KMS-11 (cell line): ENCODE measurements around the gene HGF.
"Not testable (repeated sequence)": the region's sequence is repeated elsewhere in the genome, so short reads cannot be mapped to it uniquely, and the experiment has no call there.

Source experiments
- H2AFZ ChIP-seq: fragments of 200-600 bp; sonication (generic); 2 replicates; pipeline ENCODE4 v1.6.1; 2016; ENCODE audit warnings: antibody characterized with exemption, mixed run types, low read depth
- H3K27ac ChIP-seq: fragments of 200-600 bp; sonication (generic); 2 replicates; pipeline ENCODE4 v1.6.1; 2016; ENCODE audit warnings: mild to moderate bottlenecking, mixed run types
- H3K27me3 ChIP-seq: fragments of 200-600 bp; sonication (generic); 2 replicates; pipeline ENCODE4 v1.6.1; 2017; ENCODE audit warnings: mild to moderate bottlenecking, low read depth, mixed run types, moderate library complexity; ENCODE audit not compliant: insufficient read depth
- H3K36me3 ChIP-seq: fragments of 200-600 bp; sonication (generic); 2 replicates; pipeline ENCODE4 v1.6.1; 2017; ENCODE audit warnings: mild to moderate bottlenecking, mixed run types; ENCODE audit not compliant: insufficient read depth
- H3K4me1 ChIP-seq: fragments of 200-600 bp; sonication (generic); 2 replicates; pipeline ENCODE4 v1.6.1; 2016; ENCODE audit warnings: mild to moderate bottlenecking, low read depth, mixed run types; ENCODE audit not compliant: poor library complexity, severe bottlenecking
- H3K4me2 ChIP-seq: fragments of 200-600 bp; sonication (generic); 2 replicates; pipeline ENCODE4 v1.7.0; 2016; ENCODE audit warnings: mild to moderate bottlenecking, mixed run types
- H3K4me3 ChIP-seq: fragments of 200-600 bp; sonication (generic); IDR thresholded peaks from 2 replicates; pipeline ENCODE4 v1.6.1; 2017; ENCODE audit warnings: low read depth, low read length, mixed read lengths; ENCODE audit not compliant: insufficient read depth
- H3K79me2 ChIP-seq: fragments of 200-600 bp; sonication (generic); 2 replicates; pipeline ENCODE4 v1.6.1; 2016; ENCODE audit warnings: low read depth, mixed run types; ENCODE audit not compliant: insufficient read depth
- H3K9ac ChIP-seq: fragments of 200-600 bp; sonication (generic); 2 replicates; pipeline ENCODE4 v1.6.1; 2016; ENCODE audit warnings: mild to moderate bottlenecking, mixed run types
- H4K20me1 ChIP-seq: fragments of 200-600 bp; sonication (generic); 2 replicates; pipeline ENCODE4 v1.6.1; 2016; ENCODE audit warnings: mild to moderate bottlenecking, mixed run types; ENCODE audit not compliant: insufficient read depth
- CTCF ChIP-seq: fragments of 200-600 bp; sonication (generic); conservative IDR thresholded peaks from 2 replicates; pipeline ENCODE4 v1.6.1; 2017; ENCODE audit warnings: low read depth, mild to moderate bottlenecking, antibody characterized with exemption, low read length, moderate library complexity, mixed read lengths

The HGF gene

DNA sequence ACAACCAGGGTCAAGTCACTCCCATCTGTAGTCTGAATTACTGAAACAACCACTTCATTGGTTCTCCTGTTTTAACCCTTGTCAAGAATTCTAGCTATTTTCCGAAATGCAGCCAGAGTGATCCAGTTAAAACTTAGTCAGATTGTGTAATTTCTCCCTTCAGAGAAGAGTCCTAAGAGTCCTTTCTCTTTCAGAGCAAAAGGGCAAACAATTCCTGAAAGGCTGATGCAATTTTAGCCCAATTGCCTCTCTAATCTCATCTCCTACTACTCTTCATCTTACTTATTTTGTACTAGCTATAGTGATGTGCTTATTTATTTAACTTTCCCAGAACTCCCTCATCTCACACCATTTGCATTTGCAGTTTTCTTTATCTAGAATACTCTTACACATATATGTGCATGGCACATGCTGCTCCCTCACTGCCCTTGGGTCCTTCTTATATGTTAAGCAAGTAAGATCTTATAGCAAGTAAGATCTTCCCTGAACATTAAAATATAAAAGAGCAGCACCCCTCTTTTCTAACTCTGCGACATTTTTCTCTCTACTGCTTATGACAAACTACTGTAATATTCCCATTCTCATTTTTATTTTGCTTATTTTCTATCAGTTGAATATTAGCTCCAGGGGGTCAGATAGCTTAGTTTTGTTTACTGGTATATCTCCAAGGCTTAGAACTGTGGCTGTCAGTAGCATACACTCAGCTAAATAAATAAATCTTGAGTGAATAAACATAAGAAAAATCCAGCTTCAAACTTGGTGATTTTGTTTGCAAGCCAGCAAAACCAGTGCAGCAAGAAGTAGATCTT is 44.6 kb downstream of the HGF start:
- no peak overlapping the region for H2AFZ ChIP-seq
- no peak overlapping the region for H3K9ac ChIP-seq
- no peaks in the 10 kb centered on the region for H3K27me3 ChIP-seq
- H3K27ac ChIP-seq = no peak overlapping the region
- H3K4me2 ChIP-seq = no peak overlapping the region
- peaks cover 16% of the 10 kb centered on the region for H3K4me1 ChIP-seq
- H3K4me3 ChIP-seq = no peak overlapping the region
- H4K20me1 ChIP-seq = no peaks in the 10 kb centered on the region
- TF ChIP-seq CTCF = no peak
- H3K79me2 ChIP-seq = no peaks in the 10 kb centered on the region
- H3K36me3 ChIP-seq = no peaks in the 10 kb centered on the region

- not testable (repeated sequence) for H3K4me2 ChIP-seq, H3K36me3 ChIP-seq, H3K27ac ChIP-seq
Measured at GRCh38 chr7:81722250-81722649, 47.6 kb downstream of the HGF start.

GRCh38 chr7:81721437-81721836 is 48.4 kb downstream of the HGF start:
- Histone ChIP-seq H3K9ac (no peak overlapping the region), H3K27ac (no peak overlapping the region), H3K36me3 (peaks cover 3% of the 10 kb centered on the region; the same call in 1 of the 2 replicates), H3K27me3 (no peaks in the 10 kb centered on the region), H2AFZ (no peak overlapping the region), H3K4me3 (no peak overlapping the region), H4K20me1 (no peaks in the 10 kb centered on the region), H3K4me2 (no peak overlapping the region), H3K4me1 (peaks cover 15% of the 10 kb centered on the region), H3K79me2 (no peaks in the 10 kb centered on the region)
- no peak for TF ChIP-seq CTCF

More at GRCh38 chr7:81722250-81722649, 47.6 kb downstream of the HGF start:
- not testable (repeated sequence) for H3K79me2 ChIP-seq, H3K9ac ChIP-seq, H4K20me1 ChIP-seq, H2AFZ ChIP-seq, H3K27me3 ChIP-seq, H3K4me3 ChIP-seq
- H3K4me1 ChIP-seq = peaks cover 16% of the 10 kb centered on the region

DNA sequence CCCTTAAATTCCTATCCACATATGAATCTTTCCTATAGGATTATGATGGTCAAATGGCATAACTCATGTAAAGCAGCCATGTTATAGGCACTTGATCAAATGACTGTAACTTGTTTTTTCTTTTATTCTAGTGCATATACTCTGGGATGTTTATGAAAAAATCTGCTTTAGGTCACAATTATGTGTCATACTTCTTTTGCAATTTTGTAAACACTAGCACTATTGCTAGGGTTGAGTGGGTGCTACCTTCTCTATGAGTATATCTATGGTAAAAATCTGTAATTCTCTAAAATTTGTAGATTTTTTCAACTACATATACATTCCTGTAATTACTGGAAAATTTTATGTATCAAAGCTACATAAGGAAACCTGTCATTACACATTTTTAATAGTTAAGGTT is 50.0 kb downstream of the HGF start:
- H3K9ac ChIP-seq = no peak overlapping the region
- no peak overlapping the region for H3K4me2 ChIP-seq
- TF ChIP-seq CTCF = no peak
- H3K27me3 ChIP-seq = no peaks in the 10 kb centered on the region
- peaks cover 3% of the 10 kb centered on the region; the same call in 1 of the 2 replicates for H3K36me3 ChIP-seq
- no peaks in the 10 kb centered on the region for H4K20me1 ChIP-seq
- H3K4me3 ChIP-seq = no peak overlapping the region
- no peak overlapping the region for H2AFZ ChIP-seq
- no peaks in the 10 kb centered on the region for H3K79me2 ChIP-seq
- peaks cover 14% of the 10 kb centered on the region for H3K4me1 ChIP-seq
- H3K27ac ChIP-seq = no peak overlapping the region

DNA sequence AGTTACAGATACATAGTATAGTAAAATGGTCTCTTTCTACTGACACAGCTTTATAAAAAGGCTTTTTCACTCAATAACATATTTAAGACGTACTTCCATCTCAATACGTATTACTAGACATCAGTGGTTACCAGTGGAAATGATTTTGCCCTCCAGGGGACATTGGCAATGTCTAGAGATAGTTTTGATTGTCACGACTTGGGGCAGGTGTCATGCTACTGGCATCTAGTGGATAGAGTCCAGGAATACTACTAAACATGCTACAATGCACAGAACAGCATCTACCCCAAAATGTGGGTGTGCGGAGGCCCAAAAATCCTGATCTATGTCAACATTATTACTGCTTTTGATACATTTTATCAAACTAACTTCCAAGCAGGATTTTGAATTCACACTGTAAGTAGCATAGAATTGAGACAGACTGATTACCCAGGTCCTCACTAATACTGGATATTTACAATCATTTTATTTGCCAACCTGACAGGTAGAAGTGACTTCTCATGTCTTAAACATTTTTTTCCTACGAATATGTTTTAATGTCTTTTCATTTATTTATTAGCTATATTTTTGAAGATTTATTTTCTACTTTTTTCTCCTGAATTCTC is 53.8 kb downstream of the HGF start:
- H3K79me2 ChIP-seq = no peaks in the 10 kb centered on the region
- no peak overlapping the region for H2AFZ ChIP-seq
- peaks cover 20% of the 10 kb centered on the region for H3K4me1 ChIP-seq
- no peak overlapping the region for H3K9ac ChIP-seq
- no peaks in the 10 kb centered on the region for H4K20me1 ChIP-seq
- no peak overlapping the region for H3K4me3 ChIP-seq
- H3K4me2 ChIP-seq = no peak overlapping the region
- peak; percentile 68; the same call in 1 of the 2 replicates for TF ChIP-seq CTCF
- H3K27ac ChIP-seq = no peak overlapping the region
- H3K27me3 ChIP-seq = no peaks in the 10 kb centered on the region
- peaks cover 3% of the 10 kb centered on the region; the same call in 1 of the 2 replicates for H3K36me3 ChIP-seq
